GM19238 (cell line): Measurements from ENCODE around the gene LINC01488.

Source experiments
- DNase-seq: peaks from one replicate; pipeline ENCODE4 v3.0.0; 2011; ENCODE audit warnings: low spot score; ENCODE audit not compliant: insufficient read length

The LINC01488 gene

GRCh38 chr11:69445131-69445470 is 36.4 kb upstream of the LINC01488 start:
- no peak for DNase-seq

- no peak for DNase-seq
Measured at GRCh38 chr11:69446108-69446507, 35.4 kb upstream of the LINC01488 start.

GRCh38 chr11:69447786-69448185 is 33.7 kb upstream of the LINC01488 start:
- DNase-seq, result no peak

GRCh38 chr11:69448471-69449284 is 32.8 kb upstream of the LINC01488 start:
- no peak for DNase-seq

- no peak for DNase-seq
Measured at GRCh38 chr11:69449320-69450063, 32.0 kb upstream of the LINC01488 start.

GRCh38 chr11:69450064-69450856 is 31.2 kb upstream of the LINC01488 start:
- no peak for DNase-seq

- no peak for DNase-seq
Measured at GRCh38 chr11:69450857-69451220, 30.6 kb upstream of the LINC01488 start.

- no peak for DNase-seq
Measured at GRCh38 chr11:69451289-69451688, 30.2 kb upstream of the LINC01488 start.

- DNase-seq, result no peak
Measured at GRCh38 chr11:69452206-69452987, 29.1 kb upstream of the LINC01488 start.

GRCh38 chr11:69453151-69453550 is 28.3 kb upstream of the LINC01488 start:
- DNase-seq, result no peak

GRCh38 chr11:69454018-69454417 is 27.4 kb upstream of the LINC01488 start:
- no peak for DNase-seq

GRCh38 chr11:69455969-69456368 is 25.5 kb upstream of the LINC01488 start:
- DNase-seq, result no peak

- no peak for DNase-seq
Measured at GRCh38 chr11:69456712-69457111, 24.8 kb upstream of the LINC01488 start.

GRCh38 chr11:69459848-69460539 is 21.5 kb upstream of the LINC01488 start:
- DNase-seq, result no peak

- no peak for DNase-seq
Measured at GRCh38 chr11:69460540-69461257, 20.8 kb upstream of the LINC01488 start.

- no peak for DNase-seq
Measured at GRCh38 chr11:69461272-69461962, 20.0 kb upstream of the LINC01488 start.

GRCh38 chr11:69462106-69462951 is 19.1 kb upstream of the LINC01488 start:
- no peak for DNase-seq

GRCh38 chr11:69463181-69463994 is 18.1 kb upstream of the LINC01488 start:
- DNase-seq, result no peak
